Thymus (tissue), 11 donors: Measurements from ENCODE around the gene HAL. TPM values are rescaled to one million over a fixed set of nuclear protein-coding genes. Genes with fewer than 3 reads are reported as not detected.

Experiments used
- DNase-seq, 9 donors: peaks; one replicate each; pipeline ENCODE4 v3.0.0-alpha.2; 2013; ENCODE audit warnings: low spot score in 9 of 9, low read depth in 6 of 9, missing footprints in 1 of 9
- H3K27ac ChIP-seq, 2 donors: one replicate each; pipeline ENCODE4 v1.5.1; 2013; ENCODE audit warnings: control low read depth in 1 of 2, low read depth in 1 of 2, low read length in 1 of 2, mild to moderate bottlenecking in 1 of 2, moderate library complexity in 1 of 2
- H3K27me3 ChIP-seq, 2 donors: one replicate each; pipeline ENCODE4 v1.5.1; 2013; ENCODE audit warnings: low read length in 1 of 2; ENCODE audit not compliant: control insufficient read depth in 2 of 2, insufficient read depth in 1 of 2
- H3K36me3 ChIP-seq, 2 donors: one replicate each; pipeline ENCODE4 v1.5.1; 2013; ENCODE audit warnings: low read length in 1 of 2, mild to moderate bottlenecking in 1 of 2, moderate library complexity in 1 of 2; ENCODE audit not compliant: control insufficient read depth in 2 of 2, insufficient read depth in 2 of 2
- H3K4me1 ChIP-seq, 2 donors: one replicate each; pipeline ENCODE4 v1.5.1; 2013; ENCODE audit warnings: low read length in 2 of 2; ENCODE audit not compliant: control insufficient read depth in 2 of 2, insufficient read depth in 2 of 2
- H3K4me3 ChIP-seq, 2 donors: one replicate each; pipeline ENCODE4 v1.5.1; 2013; ENCODE audit warnings: low read length in 2 of 2, control low read depth in 1 of 2, mild to moderate bottlenecking in 1 of 2
- H3K9me3 ChIP-seq, 2 donors: one replicate each; pipeline ENCODE4 v1.5.1; 2013; ENCODE audit warnings: low read length in 1 of 2, mild to moderate bottlenecking in 1 of 2; ENCODE audit not compliant: control insufficient read depth in 2 of 2, insufficient read depth in 1 of 2
- WGBS: extraction: QIAGEN DNeasy Blood & Tissue Kit; methylation state at CpG from one replicate; pipeline ENCODE4 v1.1.7; 2013; 5-methylcytosine and 5-hydroxymethylcytosine counted together
- polyA plus RNA-seq: library from polyadenylated mRNA; stranded (reverse); fragments of 200-250 nt; gene quantifications from one replicate; pipeline ENCODE4 v1.2.3, GENCODE V29; 2013
- total RNA-seq: library from RNA; stranded (reverse); fragments of 120-200 nt; gene quantifications from one replicate; pipeline ENCODE4 v1.2.4, GENCODE V29; 2013
- donor health status: healthy.

Gene HAL
- total and polyA plus RNA-seq, 2 donors: 0.38 to 1.7 TPM

DNA sequence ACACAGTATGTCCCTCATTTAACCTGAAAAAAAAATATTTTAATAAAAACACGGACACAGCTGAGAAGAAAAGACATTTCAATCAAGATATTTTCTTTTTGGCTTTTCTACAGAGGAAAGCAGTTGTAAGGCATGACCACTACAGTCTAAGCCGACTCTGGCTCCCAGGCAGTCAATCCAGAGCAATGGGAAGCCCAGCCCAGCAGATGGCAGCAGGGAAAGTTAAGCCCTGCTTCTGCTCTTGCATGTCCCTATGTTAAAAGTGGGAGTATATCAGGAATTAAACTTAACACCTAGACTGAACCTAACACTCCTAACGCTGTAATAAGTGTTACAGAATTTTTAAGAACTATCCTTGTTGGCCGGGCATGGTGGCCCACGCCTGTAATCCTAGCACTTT lies 19.5 kb upstream of the HAL start:
- Histone ChIP-seq H3K27ac (no peak overlapping the region), H3K36me3 (peaks cover 10 to 32% of the 10 kb centered on the region in 2 donors), H3K4me3 (no peak overlapping the region), H3K9me3 (no peaks in the 10 kb centered on the region), H3K27me3 (no peaks in the 10 kb centered on the region), H3K4me1 (no peaks in the 10 kb centered on the region)
- DNase-seq: no peak
- 93% methylated on average over 5 of the region's 5 CpGs for WGBS

DNA sequence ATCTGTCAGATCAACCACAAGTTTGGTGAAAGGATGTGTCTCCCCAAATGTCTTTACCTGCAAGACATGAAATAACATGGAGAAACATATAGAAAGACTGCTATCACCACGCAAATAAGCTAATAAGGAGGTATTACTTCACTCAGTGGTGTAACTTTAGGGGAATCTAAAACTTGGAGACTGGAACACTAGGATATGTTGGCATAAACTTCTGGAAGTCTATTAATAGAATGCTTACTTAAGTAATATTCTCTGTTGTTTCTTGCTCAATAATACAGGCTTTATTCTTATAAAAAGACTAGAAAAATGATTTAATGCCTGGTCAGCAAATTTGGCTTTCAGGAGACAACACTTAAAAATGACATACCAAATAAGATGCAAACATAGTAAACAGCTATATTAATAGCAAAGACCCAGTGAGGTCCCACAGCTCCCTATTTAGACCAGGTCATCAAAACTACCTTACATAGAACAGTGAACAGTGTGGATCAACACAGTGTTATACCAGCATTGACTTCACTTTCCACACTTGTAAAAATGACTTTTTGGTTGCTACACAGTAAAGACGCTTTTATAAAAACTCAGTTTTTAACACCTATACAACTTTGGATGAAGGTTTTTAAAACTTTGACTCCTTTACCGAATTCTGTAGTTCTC lies 18.9 kb upstream of the HAL start:
- Histone ChIP-seq H3K4me3 (no peak overlapping the region), H3K36me3 (peaks cover 14 to 38% of the 10 kb centered on the region in 2 donors), H3K27me3 (no peaks in the 10 kb centered on the region), H3K9me3 (no peaks in the 10 kb centered on the region), H3K27ac (no peak overlapping the region), H3K4me1 (no peaks in the 10 kb centered on the region)
- 96% methylated on average over 3 of the region's 3 CpGs for WGBS
- DNase-seq: no peak

DNA sequence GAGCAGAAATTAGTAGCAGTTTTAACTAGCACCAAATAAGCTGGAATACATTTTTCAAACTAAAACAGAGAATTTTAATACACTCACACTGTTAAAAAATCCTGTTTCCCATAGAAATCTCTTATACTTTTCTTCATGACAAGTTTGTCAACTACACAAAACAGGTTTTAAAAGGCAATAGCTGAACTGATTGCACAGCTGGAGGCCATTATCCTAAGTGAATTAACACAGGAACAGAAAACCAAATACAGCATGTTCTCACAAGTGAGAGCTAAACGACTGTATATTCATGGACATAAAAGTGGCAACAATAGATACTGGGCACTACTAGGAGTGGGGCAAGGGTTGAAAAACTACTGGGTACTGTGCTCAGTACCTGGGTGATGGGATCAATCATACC lies 11.6 kb upstream of the HAL start:
- H3K4me1 ChIP-seq: no peaks in the 10 kb centered on the region
- 90% methylated on average over 1 of the region's 1 CpG for WGBS
- H3K36me3 ChIP-seq: peaks cover 24 to 62% of the 10 kb centered on the region in 2 donors
- no peaks in the 10 kb centered on the region for H3K9me3 ChIP-seq
- H3K4me3 ChIP-seq: no peak overlapping the region
- no peak for DNase-seq
- no peaks in the 10 kb centered on the region for H3K27me3 ChIP-seq
- H3K27ac ChIP-seq: no peak overlapping the region

DNA sequence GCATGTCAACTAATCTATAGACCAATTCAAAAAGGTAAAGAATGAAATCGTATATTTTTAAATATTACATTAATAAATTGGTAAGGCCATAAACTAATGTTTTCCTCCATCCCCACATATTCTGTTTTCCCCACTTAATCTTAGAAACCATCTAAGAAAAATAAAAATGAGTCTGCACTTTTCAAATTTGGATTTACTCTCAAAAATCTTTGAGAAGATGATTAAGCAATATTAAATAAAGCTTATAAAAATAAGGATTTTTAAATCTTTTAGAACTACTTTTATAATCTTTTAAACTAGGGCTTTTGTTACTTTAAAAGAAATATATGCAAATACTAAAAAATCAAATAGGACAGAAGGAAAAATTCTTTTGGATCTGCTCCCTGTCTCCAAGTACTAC lies 10.6 kb upstream of the HAL start:
- no peak overlapping the region for H3K27ac ChIP-seq
- WGBS: 96% methylated on average over 1 of the region's 1 CpG
- no peaks in the 10 kb centered on the region for H3K9me3 ChIP-seq
- H3K4me1 ChIP-seq: no peaks in the 10 kb centered on the region
- H3K4me3 ChIP-seq: no peak overlapping the region
- H3K36me3 ChIP-seq: peaks cover 18 to 53% of the 10 kb centered on the region in 2 donors
- no peak for DNase-seq
- H3K27me3 ChIP-seq: no peaks in the 10 kb centered on the region

DNA sequence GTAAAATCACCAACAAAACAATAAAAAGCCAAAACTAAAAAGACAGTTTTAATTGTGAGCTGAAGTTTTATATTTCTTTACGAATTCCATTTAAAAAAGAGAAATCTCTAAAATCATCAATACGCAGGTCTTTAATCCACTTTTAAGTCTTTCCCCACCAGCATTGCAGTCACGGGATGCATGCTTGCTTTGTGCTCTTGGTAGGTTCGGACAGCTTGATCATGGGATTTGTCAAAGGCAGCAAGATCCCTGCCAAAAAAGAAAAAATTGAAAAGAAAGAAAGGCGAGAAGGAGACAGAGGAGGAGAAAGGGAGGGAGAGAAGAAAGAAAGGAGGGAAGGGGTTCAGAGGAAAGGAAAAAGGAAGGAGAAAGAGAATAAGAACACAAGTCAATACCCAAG lies 4.7 kb upstream of the HAL start:
- no peak for DNase-seq

DNA sequence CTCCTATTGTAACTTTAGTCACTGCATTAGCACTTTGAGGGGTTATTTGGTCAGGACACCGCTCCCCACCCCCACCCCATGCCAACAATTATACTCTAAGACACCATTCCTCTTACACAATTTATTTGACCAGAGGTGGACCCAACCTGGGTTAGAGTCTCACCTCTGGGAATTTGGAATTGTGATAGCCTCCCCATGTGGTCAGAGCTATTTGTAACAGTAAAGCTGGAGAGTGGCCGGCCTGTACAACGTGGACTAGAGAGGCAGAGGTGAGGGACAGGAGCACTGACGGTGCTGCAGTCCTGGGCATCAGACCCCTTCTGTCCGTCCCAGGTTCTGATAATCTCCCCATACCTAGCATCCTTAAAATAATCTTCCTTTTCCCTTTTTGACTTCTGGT lies 3.3 kb upstream of the HAL start:
- no peak overlapping the region for H3K27ac ChIP-seq
- no peak for DNase-seq
- 95% methylated on average over 5 of the region's 5 CpGs for WGBS
- no peaks in the 10 kb centered on the region for H3K27me3 ChIP-seq
- peaks cover 3 to 18% of the 10 kb centered on the region in 2 donors for H3K36me3 ChIP-seq
- H3K4me3 ChIP-seq: no peak overlapping the region
- H3K9me3 ChIP-seq: no peaks in the 10 kb centered on the region
- H3K4me1 ChIP-seq: no peaks in the 10 kb centered on the region

More for the DNA sequence above, 4.7 kb upstream of the HAL start:
- Histone ChIP-seq H3K4me3 (no peak overlapping the region), H3K9me3 (no peaks in the 10 kb centered on the region), H3K36me3 (peaks cover 3 to 27% of the 10 kb centered on the region in 2 donors), H3K27me3 (no peaks in the 10 kb centered on the region), H3K27ac (no peak overlapping the region), H3K4me1 (no peaks in the 10 kb centered on the region)
- 97% methylated on average over 5 of the region's 5 CpGs for whole genome bisulfite sequencing

DNA sequence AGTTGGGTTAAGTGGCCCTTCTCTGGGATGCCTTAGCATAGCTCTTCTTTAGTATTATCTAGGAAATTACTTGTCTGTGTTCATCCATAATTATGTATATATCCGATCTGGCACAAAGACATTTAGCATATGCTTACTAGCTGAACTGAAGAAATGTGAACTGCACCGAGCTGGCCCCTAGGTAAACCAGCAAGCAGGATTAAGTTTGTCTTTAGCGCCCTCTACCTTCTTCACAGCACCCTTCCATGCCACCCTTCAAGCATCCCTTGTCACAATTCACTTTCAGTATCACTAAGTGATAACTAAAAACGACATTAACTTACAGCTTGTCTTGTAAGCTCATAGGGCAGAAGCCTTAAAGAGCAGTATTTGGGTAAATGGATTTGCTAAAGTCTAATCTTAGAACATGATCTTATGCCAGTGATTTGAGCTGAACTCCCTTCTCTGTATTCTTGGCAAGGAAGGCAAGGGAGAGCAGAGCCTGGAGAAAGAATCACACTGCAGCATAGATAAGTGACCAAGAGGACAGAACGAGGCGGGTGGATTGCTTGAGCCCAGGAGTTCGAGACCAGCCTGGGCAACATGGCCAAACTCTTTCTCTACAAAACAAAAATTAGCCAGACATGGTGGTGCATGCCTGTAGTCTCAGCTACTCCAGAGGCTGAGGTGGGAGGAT lies 2.6 kb upstream of the HAL start:
- peak; percentile 23 to 82 (median 51) for DNase-seq
- H3K9me3 ChIP-seq: no peaks in the 10 kb centered on the region
- no peak overlapping the region for H3K27ac ChIP-seq
- H3K36me3 ChIP-seq: peaks cover 3 to 10% of the 10 kb centered on the region in 2 donors
- no peaks in the 10 kb centered on the region for H3K4me1 ChIP-seq
- no peaks in the 10 kb centered on the region for H3K27me3 ChIP-seq
- 51% methylated on average over 7 of the region's 7 CpGs for WGBS
- no peak overlapping the region for H3K4me3 ChIP-seq

DNA sequence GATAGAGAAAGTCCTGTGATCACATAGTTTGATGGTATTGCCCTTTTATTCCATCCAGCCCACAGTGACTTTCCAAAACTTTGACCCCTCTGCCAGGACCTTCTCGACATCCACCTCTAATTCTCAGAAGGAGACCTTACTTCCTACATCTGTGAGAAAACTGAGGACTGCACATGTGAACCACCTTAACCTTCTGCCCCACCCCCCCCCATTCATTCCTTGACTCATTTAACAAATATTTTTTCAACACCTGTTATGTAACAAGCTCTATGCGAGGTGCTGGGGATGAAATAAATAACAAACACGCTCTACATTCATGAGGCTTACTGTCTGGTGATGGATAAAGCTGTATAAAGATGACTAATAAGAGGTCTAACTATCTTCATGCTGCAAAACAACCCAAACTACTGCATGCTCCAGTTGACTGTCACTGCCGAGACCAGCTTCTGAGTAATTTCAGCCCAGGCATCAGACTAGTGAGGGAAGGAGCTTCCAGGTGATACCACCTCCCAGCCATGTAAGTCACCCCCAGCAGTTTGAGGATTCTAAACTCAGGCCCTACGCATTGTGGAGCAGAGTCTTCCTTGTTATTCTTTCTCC lies 1.9 kb upstream of the HAL start:
- Histone ChIP-seq H3K4me1 (no peaks in the 10 kb centered on the region), H3K36me3 (peaks cover 3 to 8% of the 10 kb centered on the region in 2 donors), H3K4me3 (no peak overlapping the region), H3K27me3 (no peaks in the 10 kb centered on the region), H3K27ac (no peak overlapping the region), H3K9me3 (no peaks in the 10 kb centered on the region)
- DNase-seq: no peak
- WGBS: 96% methylated on average over 5 of the region's 5 CpGs

DNA sequence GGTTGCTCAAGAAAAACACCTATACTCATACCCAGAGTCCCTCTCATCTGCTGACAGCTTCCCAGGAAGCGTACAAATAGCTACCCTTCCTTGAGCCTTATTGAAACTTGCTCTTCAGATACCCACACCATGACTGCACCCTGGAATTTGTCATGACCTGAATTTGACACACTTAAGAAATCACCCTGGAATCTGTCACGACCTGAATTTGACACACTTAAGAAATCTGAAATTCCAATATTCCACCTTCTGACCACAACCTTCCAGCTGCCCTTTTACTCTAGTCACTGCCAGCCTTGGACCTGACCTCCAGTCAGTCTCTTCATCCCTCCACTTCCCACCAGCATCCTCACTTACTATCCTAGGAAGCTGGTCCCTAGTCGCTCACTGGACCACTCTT lies 1.1 kb upstream of the HAL start:
- H3K4me3 ChIP-seq: no peak overlapping the region
- H3K27me3 ChIP-seq: no peaks in the 10 kb centered on the region
- WGBS: 98% methylated on average over 3 of the region's 3 CpGs
- no peaks in the 10 kb centered on the region for H3K9me3 ChIP-seq
- no peak overlapping the region for H3K27ac ChIP-seq
- H3K4me1 ChIP-seq: no peaks in the 10 kb centered on the region
- no peak for DNase-seq
- peaks cover 0 to 6% of the 10 kb centered on the region in 2 donors for H3K36me3 ChIP-seq
